ENCODE data around the gene ESPNL.

ESPNL gene

GRCh38 chr2:238098901-238099713 is 1.0 kb upstream of the ESPNL start:
- no peak for DNase-seq (ENCODE audit: low read depth in 2 of 2)

GRCh38 chr2:238099714-238100048 is 459 bp upstream of the ESPNL start:
- DNase-seq (ENCODE audit: low read depth in 2 of 2) = no peak

- DNase-seq (ENCODE audit: low read depth in 2 of 2) = no peak
Observed at GRCh38 chr2:238100821-238101771, 956 bp downstream of the ESPNL start.

- no peak for DNase-seq (ENCODE audit: low read depth in 2 of 2)
Observed at GRCh38 chr2:238101891-238102841, 2.0 kb downstream of the ESPNL start.

- DNase-seq (ENCODE audit: low read depth in 2 of 2) = no peak
Observed at GRCh38 chr2:238102865-238103264, 2.7 kb downstream of the ESPNL start.

GRCh38 chr2:238103465-238104225 is 3.5 kb downstream of the ESPNL start:
- no peak for DNase-seq (ENCODE audit: low read depth in 2 of 2)

GRCh38 chr2:238104226-238104690 is 4.1 kb downstream of the ESPNL start:
- no peak for DNase-seq (ENCODE audit: low read depth in 2 of 2)

- DNase-seq (ENCODE audit: low read depth in 2 of 2) = no peak
Observed at GRCh38 chr2:238104691-238105371, 4.7 kb downstream of the ESPNL start.

- no peak for DNase-seq (ENCODE audit: low read depth in 2 of 2)
Observed at GRCh38 chr2:238105506-238106338, 5.6 kb downstream of the ESPNL start.

- no peak for DNase-seq (ENCODE audit: low read depth in 2 of 2)
Observed at GRCh38 chr2:238106339-238106697, 6.2 kb downstream of the ESPNL start.

GRCh38 chr2:238106698-238107524 is 6.8 kb downstream of the ESPNL start:
- DNase-seq (ENCODE audit: low read depth in 2 of 2) = no peak

- DNase-seq (ENCODE audit: low read depth in 2 of 2) = no peak
Observed at GRCh38 chr2:238107525-238108422, 7.6 kb downstream of the ESPNL start.

GRCh38 chr2:238108423-238109183 is 8.5 kb downstream of the ESPNL start:
- no peak for DNase-seq (ENCODE audit: low read depth in 2 of 2)

GRCh38 chr2:238113611-238114010 is 13.5 kb downstream of the ESPNL start:
- DNase-seq (ENCODE audit: low read depth in 2 of 2) = no peak

- no peak for DNase-seq (ENCODE audit: low read depth in 2 of 2)
Observed at GRCh38 chr2:238114331-238114841, 14.2 kb downstream of the ESPNL start.

- DNase-seq (ENCODE audit: low read depth in 2 of 2) = no peak
Observed at GRCh38 chr2:238114851-238115660, 14.9 kb downstream of the ESPNL start.

Measured in stimulated activated CD8-positive, alpha-beta memory T cell treated with anti-CD3 and anti-CD28 coated beads, Interleukin-15, amount 100 ng/mL, for 48 hours (primary cell).